Chondrocyte (in vitro differentiated cells): ENCODE data around the gene FAM50B. TPM values are rescaled to one million over a fixed set of nuclear protein-coding genes. Genes with fewer than 3 reads are reported as not detected.

Experiments used
- DNase-seq: peaks from one replicate; pipeline ENCODE4 v3.0.0; 2021; ENCODE audit warnings: mixed read lengths, low spot score
- H3K27ac Mint-ChIP-seq: one replicate; pipeline ENCODE4 v1.8.0; 2021; ENCODE audit warnings: mild to moderate bottlenecking, moderate library complexity, mixed read lengths; ENCODE audit not compliant: unreplicated experiment
- H3K27me3 Mint-ChIP-seq: 2 replicates; pipeline ENCODE4 v1.8.0; 2021; ENCODE audit warnings: low read depth, mixed read lengths
- H3K36me3 Mint-ChIP-seq: 2 replicates; pipeline ENCODE4 v1.8.0; 2021; ENCODE audit warnings: low read depth, mixed read lengths
- H3K4me1 Mint-ChIP-seq: 2 replicates; pipeline ENCODE4 v1.8.0; 2021; ENCODE audit warnings: low read depth, mild to moderate bottlenecking, mixed read lengths
- H3K4me3 Mint-ChIP-seq: one replicate; pipeline ENCODE4 v1.8.0; 2021; ENCODE audit warnings: mild to moderate bottlenecking, moderate library complexity, mixed read lengths; ENCODE audit not compliant: unreplicated experiment
- H3K9me3 Mint-ChIP-seq: 2 replicates; pipeline ENCODE4 v1.8.0; 2021; ENCODE audit warnings: low read depth, mixed read lengths
- CTCF ChIP-seq: fragments of 200-600 bp; sonication (generic); IDR thresholded peaks from 2 replicates; pipeline ENCODE4 v1.5.0; 2021; ENCODE audit warnings: antibody characterized with exemption, mild to moderate bottlenecking, moderate library complexity
- total RNA-seq: library from RNA; stranded (reverse); gene quantifications from 3 replicates; pipeline ENCODE4 v1.2.1, GENCODE V29; 2021

The FAM50B gene
- total RNA-seq, 1 donor from 2014 or later, result 1.8 TPM

GRCh38 chr6:3892603-3893002 lies 43.4 kb downstream of the FAM50B start:
- peak overlapping the region; percentile 36 for H3K27ac Mint-ChIP-seq
- DNase-seq, result no peak
- no peak for TF ChIP-seq CTCF
- peaks cover 5% of the 10 kb centered on the region for H3K9me3 Mint-ChIP-seq
- H3K4me1 Mint-ChIP-seq, result peaks cover 32% of the 10 kb centered on the region
- H3K36me3 Mint-ChIP-seq, result no peaks in the 10 kb centered on the region
- no peak overlapping the region for H3K4me3 Mint-ChIP-seq
- H3K27me3 Mint-ChIP-seq, result no peaks in the 10 kb centered on the region

GRCh38 chr6:3893487-3893886 lies 44.3 kb downstream of the FAM50B start:
- peaks cover 8% of the 10 kb centered on the region for H3K9me3 Mint-ChIP-seq
- H3K4me1 Mint-ChIP-seq, result peaks cover 28% of the 10 kb centered on the region
- TF ChIP-seq CTCF, result no peak
- no peak overlapping the region for H3K4me3 Mint-ChIP-seq
- H3K36me3 Mint-ChIP-seq, result no peaks in the 10 kb centered on the region
- no peak for DNase-seq
- no peaks in the 10 kb centered on the region for H3K27me3 Mint-ChIP-seq
- no peak overlapping the region for H3K27ac Mint-ChIP-seq

GRCh38 chr6:3893917-3894316 lies 44.7 kb downstream of the FAM50B start:
- no peak overlapping the region for H3K4me3 Mint-ChIP-seq
- TF ChIP-seq CTCF, result no peak
- no peaks in the 10 kb centered on the region for H3K27me3 Mint-ChIP-seq
- no peak for DNase-seq
- H3K4me1 Mint-ChIP-seq, result peaks cover 28% of the 10 kb centered on the region
- peaks cover 8% of the 10 kb centered on the region for H3K9me3 Mint-ChIP-seq
- no peak overlapping the region for H3K27ac Mint-ChIP-seq
- no peaks in the 10 kb centered on the region for H3K36me3 Mint-ChIP-seq

GRCh38 chr6:3894590-3895311 lies 45.6 kb downstream of the FAM50B start:
- no peak for TF ChIP-seq CTCF
- no peak for DNase-seq
- Mint-ChIP-seq H3K36me3 (no peaks in the 10 kb centered on the region), H3K27ac (no peak overlapping the region), H3K4me3 (no peak overlapping the region), H3K9me3 (peaks cover 8% of the 10 kb centered on the region), H3K4me1 (peaks cover 28% of the 10 kb centered on the region), H3K27me3 (no peaks in the 10 kb centered on the region)

- Mint-ChIP-seq H3K4me3 (no peak overlapping the region), H3K27me3 (no peaks in the 10 kb centered on the region), H3K36me3 (no peaks in the 10 kb centered on the region), H3K27ac (no peak overlapping the region), H3K4me1 (peaks cover 26% of the 10 kb centered on the region), H3K9me3 (peaks cover 8% of the 10 kb centered on the region)
- DNase-seq, result no peak
- TF ChIP-seq CTCF, result no peak
Observed at GRCh38 chr6:3895312-3895653, 46.1 kb downstream of the FAM50B start.
